Measurements from ENCODE around the gene SH3GL2.

DNA sequence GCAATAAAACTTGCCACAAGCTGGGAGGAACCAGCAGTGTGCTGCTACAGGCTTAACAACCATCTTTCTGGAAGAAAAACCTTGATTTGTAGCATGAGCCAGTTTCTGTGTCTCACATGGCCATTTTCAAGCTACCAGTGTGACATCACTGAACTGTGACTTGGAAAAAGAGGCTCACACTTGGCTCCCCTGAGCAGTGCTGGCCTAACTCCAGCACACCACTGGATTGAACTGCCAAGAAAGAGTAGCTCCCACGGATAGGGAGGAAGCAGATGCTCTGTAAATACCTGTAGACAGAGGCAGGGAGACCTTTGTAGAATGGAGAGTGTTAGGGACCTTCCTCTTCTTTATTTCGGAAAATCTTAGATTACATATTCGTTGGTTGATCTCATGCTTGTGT is 197.9 kb downstream of the SH3GL2 start:
- TF ChIP-seq, protein P1, sequence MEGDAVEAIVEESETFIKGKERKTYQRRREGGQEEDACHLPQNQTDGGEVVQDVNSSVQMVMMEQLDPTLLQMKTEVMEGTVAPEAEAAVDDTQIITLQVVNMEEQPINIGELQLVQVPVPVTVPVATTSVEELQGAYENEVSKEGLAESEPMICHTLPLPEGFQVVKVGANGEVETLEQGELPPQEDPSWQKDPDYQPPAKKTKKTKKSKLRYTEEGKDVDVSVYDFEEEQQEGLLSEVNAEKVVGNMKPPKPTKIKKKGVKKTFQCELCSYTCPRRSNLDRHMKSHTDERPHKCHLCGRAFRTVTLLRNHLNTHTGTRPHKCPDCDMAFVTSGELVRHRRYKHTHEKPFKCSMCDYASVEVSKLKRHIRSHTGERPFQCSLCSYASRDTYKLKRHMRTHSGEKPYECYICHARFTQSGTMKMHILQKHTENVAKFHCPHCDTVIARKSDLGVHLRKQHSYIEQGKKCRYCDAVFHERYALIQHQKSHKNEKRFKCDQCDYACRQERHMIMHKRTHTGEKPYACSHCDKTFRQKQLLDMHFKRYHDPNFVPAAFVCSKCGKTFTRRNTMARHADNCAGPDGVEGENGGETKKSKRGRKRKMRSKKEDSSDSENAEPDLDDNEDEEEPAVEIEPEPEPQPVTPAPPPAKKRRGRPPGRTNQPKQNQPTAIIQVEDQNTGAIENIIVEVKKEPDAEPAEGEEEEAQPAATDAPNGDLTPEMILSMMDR (conservative IDR thresholded peaks at IDR 0.05; ENCODE audit: low read length), result no peak
- no peak for TF ChIP-seq EZH2phosphoT487 (IDR thresholded peaks at IDR 0.05; ENCODE audit: borderline replicate concordance)
